ENCODE measurements around the gene VWA3B. TPM values are rescaled to one million over a fixed set of nuclear protein-coding genes. Genes with fewer than 3 reads are reported as not detected.

VWA3B gene
- total RNA-seq, 2 donors from 2014 or later = not detected

- no peaks in the 10 kb centered on the region for H3K36me3 ChIP-seq
- DNase-seq (ENCODE audit: low spot score) = no peak
- H3K4me1 ChIP-seq = no peaks in the 10 kb centered on the region
- H3K27me3 ChIP-seq = no peaks in the 10 kb centered on the region
- TF ChIP-seq, protein P1, sequence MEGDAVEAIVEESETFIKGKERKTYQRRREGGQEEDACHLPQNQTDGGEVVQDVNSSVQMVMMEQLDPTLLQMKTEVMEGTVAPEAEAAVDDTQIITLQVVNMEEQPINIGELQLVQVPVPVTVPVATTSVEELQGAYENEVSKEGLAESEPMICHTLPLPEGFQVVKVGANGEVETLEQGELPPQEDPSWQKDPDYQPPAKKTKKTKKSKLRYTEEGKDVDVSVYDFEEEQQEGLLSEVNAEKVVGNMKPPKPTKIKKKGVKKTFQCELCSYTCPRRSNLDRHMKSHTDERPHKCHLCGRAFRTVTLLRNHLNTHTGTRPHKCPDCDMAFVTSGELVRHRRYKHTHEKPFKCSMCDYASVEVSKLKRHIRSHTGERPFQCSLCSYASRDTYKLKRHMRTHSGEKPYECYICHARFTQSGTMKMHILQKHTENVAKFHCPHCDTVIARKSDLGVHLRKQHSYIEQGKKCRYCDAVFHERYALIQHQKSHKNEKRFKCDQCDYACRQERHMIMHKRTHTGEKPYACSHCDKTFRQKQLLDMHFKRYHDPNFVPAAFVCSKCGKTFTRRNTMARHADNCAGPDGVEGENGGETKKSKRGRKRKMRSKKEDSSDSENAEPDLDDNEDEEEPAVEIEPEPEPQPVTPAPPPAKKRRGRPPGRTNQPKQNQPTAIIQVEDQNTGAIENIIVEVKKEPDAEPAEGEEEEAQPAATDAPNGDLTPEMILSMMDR (IDR thresholded peaks at IDR 0.05) = no peak
- H3K27ac ChIP-seq = no peak overlapping the region
- no peak overlapping the region for H3K4me3 ChIP-seq
- H3K9me3 ChIP-seq = no peaks in the 10 kb centered on the region
Measured at GRCh38 chr2:98277162-98277859, 190.3 kb downstream of the VWA3B start.

GRCh38 chr2:98278074-98278473 is 191.1 kb downstream of the VWA3B start:
- no peak for DNase-seq (ENCODE audit: low spot score)
- Histone ChIP-seq H3K27me3 (no peaks in the 10 kb centered on the region), H3K36me3 (no peaks in the 10 kb centered on the region), H3K9me3 (no peaks in the 10 kb centered on the region), H3K4me1 (no peaks in the 10 kb centered on the region), H3K27ac (no peak overlapping the region), H3K4me3 (no peak overlapping the region)
- TF ChIP-seq, protein P1 (IDR thresholded peaks at IDR 0.05) = no peak

- TF ChIP-seq, protein P1 (IDR thresholded peaks at IDR 0.05) = no peak
- Histone ChIP-seq H3K36me3 (no peaks in the 10 kb centered on the region), H3K9me3 (peaks cover 0 to 1% of the 10 kb centered on the region in 2 donors), H3K27me3 (no peaks in the 10 kb centered on the region), H3K27ac (no peak overlapping the region), H3K4me3 (no peak overlapping the region), H3K4me1 (no peaks in the 10 kb centered on the region)
- no peak for DNase-seq (ENCODE audit: low spot score)
Measured at GRCh38 chr2:98280376-98281102, 193.6 kb downstream of the VWA3B start.

DNA sequence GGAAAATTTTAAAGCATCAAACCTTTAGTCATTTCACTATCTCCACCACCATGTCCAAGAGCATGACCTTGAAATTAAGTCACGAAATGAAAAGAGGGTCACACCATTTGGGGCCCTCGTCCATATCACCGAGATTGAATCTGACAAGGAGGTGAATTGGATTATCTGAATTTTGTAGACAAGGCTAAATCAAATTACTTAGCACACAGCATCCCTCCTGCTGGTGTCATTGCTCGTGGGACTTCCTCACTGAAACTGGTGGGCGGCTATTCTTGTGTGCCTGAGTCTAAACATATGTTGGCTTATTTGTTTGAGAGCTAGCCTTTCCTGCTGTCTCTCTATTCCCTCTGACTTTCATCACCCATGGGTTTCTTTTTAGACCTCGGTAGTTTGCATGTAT is 194.6 kb downstream of the VWA3B start:
- Histone ChIP-seq H3K4me3 (no peak overlapping the region), H3K36me3 (no peaks in the 10 kb centered on the region), H3K27me3 (no peaks in the 10 kb centered on the region), H3K27ac (no peak overlapping the region), H3K4me1 (no peaks in the 10 kb centered on the region), H3K9me3 (peaks cover 0 to 3% of the 10 kb centered on the region in 2 donors)
- TF ChIP-seq, protein P1 (IDR thresholded peaks at IDR 0.05) = no peak
- DNase-seq (ENCODE audit: low spot score) = no peak

DNA sequence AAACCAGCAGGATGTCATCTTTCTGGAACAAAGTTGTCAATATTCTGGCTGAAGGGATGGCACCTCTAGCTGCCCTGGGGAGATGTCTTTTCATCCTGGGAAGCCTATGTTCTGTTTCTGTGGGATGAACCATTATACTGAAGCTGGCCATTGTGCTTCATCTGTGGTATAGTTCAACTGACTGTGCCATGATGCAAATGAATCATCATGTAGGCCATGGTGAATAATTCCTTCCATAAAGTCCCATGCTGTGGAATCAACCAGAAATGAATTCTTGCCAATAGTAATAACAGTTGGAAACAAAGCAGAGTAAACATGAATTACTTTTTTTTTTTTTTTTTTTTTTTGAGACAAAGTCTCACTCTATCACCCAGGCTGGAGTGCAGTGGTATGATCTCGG is 195.1 kb downstream of the VWA3B start:
- no peaks in the 10 kb centered on the region for H3K27me3 ChIP-seq
- H3K36me3 ChIP-seq = no peaks in the 10 kb centered on the region

More for the DNA sequence above, 195.1 kb downstream of the VWA3B start:
- DNase-seq (ENCODE audit: low spot score) = no peak
- Histone ChIP-seq H3K9me3 (peaks cover 0 to 3% of the 10 kb centered on the region in 2 donors), H3K4me3 (no peak overlapping the region), H3K4me1 (no peaks in the 10 kb centered on the region), H3K27ac (no peak overlapping the region)
- TF ChIP-seq, protein P1 (IDR thresholded peaks at IDR 0.05) = no peak
